GM12873 (cell line): ENCODE measurements around the gene RBM15B.

ENCODE experiments used
- CTCF ChIP-seq: IDR thresholded peaks from 2 replicates; pipeline ENCODE4 v1.5.1; 2012; ENCODE audit warnings: low read depth, mild to moderate bottlenecking, moderate library complexity, low read length, control low read depth; ENCODE audit not compliant: insufficient read depth; ENCODE audit errors: missing control alignments

The RBM15B gene

GRCh38 chr3:51371943-51372557, 19.0 kb upstream of the RBM15B start:
- peak; percentile 70 for TF ChIP-seq CTCF

GRCh38 chr3:51373658-51374421, 17.2 kb upstream of the RBM15B start:
- TF ChIP-seq CTCF, result no peak

GRCh38 chr3:51374456-51374855, 16.6 kb upstream of the RBM15B start:
- no peak for TF ChIP-seq CTCF

DNA sequence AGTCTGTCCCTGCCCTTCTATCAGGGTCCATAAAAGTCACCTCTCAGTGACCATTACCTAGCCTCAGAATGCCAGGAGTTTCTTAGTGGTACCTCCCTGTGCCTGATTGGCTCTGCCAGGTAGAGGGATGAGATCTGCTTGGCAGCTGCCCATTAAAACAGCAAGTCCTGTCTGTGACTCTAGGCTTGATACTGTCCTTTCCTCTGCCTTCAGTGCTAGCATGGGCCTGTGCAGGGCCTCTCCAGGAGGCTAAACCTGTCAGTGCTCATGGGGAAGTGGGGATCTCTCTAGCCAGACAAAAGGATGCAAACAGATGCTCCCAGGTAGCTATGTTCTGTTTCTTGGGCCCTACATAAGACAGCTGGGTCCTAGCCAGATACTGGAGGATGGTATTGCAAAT, 15.9 kb upstream of the RBM15B start:
- TF ChIP-seq CTCF, result no peak

GRCh38 chr3:51375571-51375970, 15.5 kb upstream of the RBM15B start:
- TF ChIP-seq CTCF, result no peak

GRCh38 chr3:51378065-51378464, 13.0 kb upstream of the RBM15B start:
- no peak for TF ChIP-seq CTCF

GRCh38 chr3:51378726-51379125, 12.4 kb upstream of the RBM15B start:
- TF ChIP-seq CTCF, result no peak
